Neutrophil (primary cell): ENCODE measurements around the gene ANKRD11.

Experiments
- H3K27ac ChIP-seq: fragments of 200-600 bp; sonication (generic); 2 replicates; pipeline ENCODE4 v1.5.1; 2016; ENCODE audit warnings: mild to moderate bottlenecking, moderate library complexity
- H3K27me3 ChIP-seq: fragments of 200-600 bp; sonication (generic); 2 replicates; pipeline ENCODE4 v1.6.0; 2016; ENCODE audit warnings: mild to moderate bottlenecking
- H3K36me3 ChIP-seq: fragments of 200-600 bp; sonication (generic); 2 replicates; pipeline ENCODE4 v1.5.1; 2017
- H3K4me1 ChIP-seq, 2 experiments: fragments of 200-600 bp in 1 of 2; sonication (generic) in 1 of 2; 1 replicate in 1 of 2; 2 replicates in 1 of 2; pipeline versions ENCODE4 v1.5.1 to v1.6.1; 2013 to 2016; ENCODE audit warnings: low read depth in 1 of 2, low read length in 1 of 2, mild to moderate bottlenecking in 1 of 2, moderate library complexity in 1 of 2; ENCODE audit not compliant: control insufficient read depth in 1 of 2, insufficient read depth in 1 of 2
- H3K4me3 ChIP-seq, 2 experiments: fragments of 200-600 bp in 1 of 2; sonication (generic) in 1 of 2; 1 replicate in 1 of 2; 2 replicates in 1 of 2; pipeline ENCODE4 v1.5.1; 2013 to 2016; ENCODE audit warnings: low read depth in 1 of 2, low read length in 1 of 2, mild to moderate bottlenecking in 1 of 2, moderate library complexity in 1 of 2
- H3K9me3 ChIP-seq: fragments of 200-600 bp; sonication (generic); 2 replicates; pipeline ENCODE4 v1.5.1; 2016
- CTCF ChIP-seq: fragments of 200-600 bp; sonication (generic); IDR thresholded peaks from 2 replicates; pipeline ENCODE4 v1.5.1; 2016; ENCODE audit warnings: antibody characterized with exemption

Gene ANKRD11

DNA sequence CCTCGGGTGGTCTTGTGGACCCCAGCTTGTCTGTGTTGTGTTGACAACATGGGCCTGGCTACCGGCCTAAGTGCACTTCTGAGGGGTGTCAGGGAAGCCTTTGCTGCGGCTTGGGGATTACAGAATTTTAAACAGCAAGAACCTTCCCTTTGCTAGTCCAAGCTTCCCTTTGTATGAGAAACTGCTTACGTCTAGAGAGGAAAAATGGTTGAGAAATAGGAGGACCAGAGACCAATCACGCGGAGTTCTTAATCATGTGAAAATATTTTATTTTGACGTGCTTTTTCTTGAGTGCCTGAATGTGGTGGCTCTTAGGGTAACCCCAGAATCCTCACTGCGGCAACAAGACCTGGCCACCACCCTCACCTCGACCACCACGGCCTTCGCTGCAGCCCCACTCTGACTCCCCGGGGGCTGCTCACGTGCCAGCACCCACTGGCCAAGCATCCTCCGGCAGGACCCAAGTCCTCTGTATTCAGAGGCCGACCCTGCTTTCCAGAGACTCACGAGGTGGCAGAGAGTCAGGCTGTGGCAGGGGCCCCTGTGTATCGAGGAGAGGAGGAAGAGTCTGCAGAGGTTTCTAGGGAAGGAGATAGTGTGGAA lies 191.6 kb downstream of the ANKRD11 start:
- H3K9me3 ChIP-seq: no peaks in the 10 kb centered on the region
- peak overlapping the region; percentile 84 for H3K27ac ChIP-seq
- peaks cover 50 to 63% of the 10 kb centered on the region in 2 experiments for H3K4me1 ChIP-seq
- no peak for TF ChIP-seq CTCF
- H3K4me3 ChIP-seq: no peak overlapping the region
- H3K27me3 ChIP-seq: no peaks in the 10 kb centered on the region
- H3K36me3 ChIP-seq: peaks cover 38% of the 10 kb centered on the region

DNA sequence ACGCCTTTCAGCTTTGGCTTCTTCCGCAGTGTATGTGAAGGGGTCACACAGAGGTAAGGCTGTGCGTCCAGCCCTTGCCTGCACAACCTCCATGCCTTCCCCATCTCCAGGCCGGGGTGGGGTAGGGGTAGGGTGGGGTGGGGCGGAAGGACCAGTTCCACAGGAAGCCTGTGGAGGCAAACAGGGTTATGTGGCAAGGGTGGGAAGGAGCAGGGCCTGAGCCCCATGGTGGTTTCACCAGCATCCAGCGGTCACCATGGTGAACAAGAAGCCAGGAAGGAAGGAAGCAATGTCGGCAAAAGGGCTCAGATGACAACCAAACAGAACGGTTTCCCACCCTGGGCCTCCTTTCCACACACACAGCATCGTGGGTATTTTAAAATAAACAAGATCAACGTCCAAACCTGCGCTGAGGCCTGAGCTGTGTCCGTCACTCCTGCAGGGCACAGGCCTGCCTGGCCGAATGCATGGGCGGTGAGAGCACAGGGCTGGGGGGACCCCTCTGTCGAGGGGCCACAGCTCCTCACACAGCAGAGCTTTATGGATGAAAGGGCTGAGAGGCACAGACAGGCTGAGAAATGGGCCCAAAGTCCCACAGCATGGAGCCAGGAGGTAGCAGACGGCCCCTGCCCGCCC lies 192.3 kb downstream of the ANKRD11 start:
- TF ChIP-seq CTCF: no peak
- H3K9me3 ChIP-seq: no peaks in the 10 kb centered on the region
- peak overlapping the region; percentile 84 for H3K27ac ChIP-seq
- no peak overlapping the region for H3K4me3 ChIP-seq
- peaks cover 50 to 63% of the 10 kb centered on the region in 2 experiments for H3K4me1 ChIP-seq
- peaks cover 32% of the 10 kb centered on the region for H3K36me3 ChIP-seq
- H3K27me3 ChIP-seq: no peaks in the 10 kb centered on the region

- Histone ChIP-seq H3K4me1 (peaks cover 50 to 63% of the 10 kb centered on the region in 2 experiments), H3K36me3 (peaks cover 33% of the 10 kb centered on the region), H3K9me3 (no peaks in the 10 kb centered on the region), H3K27me3 (no peaks in the 10 kb centered on the region), H3K4me3 (no peak overlapping the region), H3K27ac (peak overlapping the region; percentile 84)
- TF ChIP-seq CTCF: no peak
Observed at GRCh38 chr16:89297156-89297874, 193.0 kb downstream of the ANKRD11 start.

DNA sequence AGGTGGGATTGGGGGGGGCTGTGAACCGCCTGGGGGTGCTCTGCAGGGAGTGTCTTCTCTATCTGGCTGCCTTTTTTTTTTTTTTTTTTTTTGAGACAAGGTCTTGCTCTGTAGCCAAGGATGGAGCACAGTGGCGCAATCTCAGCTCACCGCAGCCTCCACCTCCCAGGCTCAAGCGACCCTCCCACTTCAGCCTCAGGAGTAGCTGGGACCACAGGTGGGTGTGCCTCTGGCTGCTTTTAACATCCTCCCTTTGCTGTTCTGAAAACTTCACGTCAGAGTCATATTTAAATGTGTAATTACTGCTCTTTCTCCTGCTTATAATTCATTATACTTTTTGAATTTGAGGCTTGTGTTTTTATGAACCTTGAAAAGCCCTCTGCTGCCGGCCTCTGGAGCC lies 194.4 kb downstream of the ANKRD11 start:
- Histone ChIP-seq H3K27ac (peak overlapping the region; percentile 84), H3K4me1 (peaks cover 50 to 61% of the 10 kb centered on the region in 2 experiments), H3K27me3 (no peaks in the 10 kb centered on the region), H3K36me3 (peaks cover 35% of the 10 kb centered on the region), H3K9me3 (no peaks in the 10 kb centered on the region), H3K4me3 (no peak overlapping the region)
- no peak for TF ChIP-seq CTCF

GRCh38 chr16:89295071-89295900 lies 195.1 kb downstream of the ANKRD11 start:
- H3K27me3 ChIP-seq: no peaks in the 10 kb centered on the region
- no peak for TF ChIP-seq CTCF
- H3K4me1 ChIP-seq: peaks cover 50 to 56% of the 10 kb centered on the region in 2 experiments
- H3K27ac ChIP-seq: peak overlapping the region; percentile 8
- H3K4me3 ChIP-seq: no peak overlapping the region
- H3K36me3 ChIP-seq: peaks cover 35% of the 10 kb centered on the region
- H3K9me3 ChIP-seq: no peaks in the 10 kb centered on the region
